HG03025 (cell line): ENCODE measurements around the gene NRIP2.
"Not testable (repeated sequence)": the region's sequence is repeated elsewhere in the genome, so short reads cannot be mapped to it uniquely, and the experiment has no call there.

Experiments
- ATAC-seq: cut with Tn5 transposase; IDR thresholded peaks from one replicate; pipeline ENCODE4 v1.9.1; 2021; ENCODE audit warnings: mild to moderate bottlenecking, moderate library complexity; ENCODE audit not compliant: unreplicated experiment, low FRiP score

The NRIP2 gene

GRCh38 chr12:2834581-2835491, at the start of gene NRIP2:
NRIP2 (minus strand) TSS chr12:2835035; CDS start chr12:2834983, 52 bp downstream.
- ATAC-seq = no peak

- ATAC-seq = no peak
Observed at GRCh38 chr12:2879853-2880252, 45.0 kb upstream of the NRIP2 start.

- no peak for ATAC-seq
Observed at GRCh38 chr12:2877953-2878732, 43.3 kb upstream of the NRIP2 start.

GRCh38 chr12:2877047-2877952, 42.5 kb upstream of the NRIP2 start, which contains the start of the genes FOXM1 and RHNO1:
FOXM1 (minus strand) TSS chr12:2877174; CDS start chr12:2874478, 2,696 bp downstream.
RHNO1 (plus strand) TSS chr12:2877223; CDS start chr12:2885367, 8,144 bp downstream.
- peak; percentile 58 for ATAC-seq

GRCh38 chr12:2876431-2877046, 41.7 kb upstream of the NRIP2 start:
- ATAC-seq = no peak

- ATAC-seq = not testable (repeated sequence)
Observed at GRCh38 chr12:2868986-2869632, 34.3 kb upstream of the NRIP2 start.

GRCh38 chr12:2864198-2864597, 29.4 kb upstream of the NRIP2 start:
- ATAC-seq = no peak

- ATAC-seq = not testable (repeated sequence)
Observed at GRCh38 chr12:2863402-2863801, 28.6 kb upstream of the NRIP2 start.

- no peak for ATAC-seq
Observed at GRCh38 chr12:2862876-2863275, 28.0 kb upstream of the NRIP2 start.

GRCh38 chr12:2860170-2860569, 25.3 kb upstream of the NRIP2 start:
- ATAC-seq = no peak

GRCh38 chr12:2858944-2859421, 24.1 kb upstream of the NRIP2 start:
- no peak for ATAC-seq

GRCh38 chr12:2858334-2858733, 23.5 kb upstream of the NRIP2 start:
- no peak for ATAC-seq

GRCh38 chr12:2857576-2857975, 22.7 kb upstream of the NRIP2 start:
- no peak for ATAC-seq

GRCh38 chr12:2857021-2857431, 22.2 kb upstream of the NRIP2 start, which contains the start of gene TEX52:
TEX52 (minus strand) TSS chr12:2857039; CDS start chr12:2857026, 13 bp downstream.
- no peak for ATAC-seq

- no peak for ATAC-seq
Observed at GRCh38 chr12:2856051-2856450, 21.2 kb upstream of the NRIP2 start.

GRCh38 chr12:2855546-2855945, 20.7 kb upstream of the NRIP2 start:
- ATAC-seq = no peak

- no peak for ATAC-seq
Observed at GRCh38 chr12:2854669-2855453, 20.0 kb upstream of the NRIP2 start.

- no peak for ATAC-seq
Observed at GRCh38 chr12:2853626-2854025, 18.8 kb upstream of the NRIP2 start.
